HTERT RPE-1 (cell line): ENCODE data around the gene AHDC1.

ENCODE experiments used
- in situ Hi-C: fragments of 300-500 bp; cut with MboI; formaldehyde crosslinking; loops from 4 replicates; pipeline ENCODE4 v1.14.3; 2020; ENCODE audit warnings: low sequenced_read_pairs

The AHDC1 gene

DNA sequence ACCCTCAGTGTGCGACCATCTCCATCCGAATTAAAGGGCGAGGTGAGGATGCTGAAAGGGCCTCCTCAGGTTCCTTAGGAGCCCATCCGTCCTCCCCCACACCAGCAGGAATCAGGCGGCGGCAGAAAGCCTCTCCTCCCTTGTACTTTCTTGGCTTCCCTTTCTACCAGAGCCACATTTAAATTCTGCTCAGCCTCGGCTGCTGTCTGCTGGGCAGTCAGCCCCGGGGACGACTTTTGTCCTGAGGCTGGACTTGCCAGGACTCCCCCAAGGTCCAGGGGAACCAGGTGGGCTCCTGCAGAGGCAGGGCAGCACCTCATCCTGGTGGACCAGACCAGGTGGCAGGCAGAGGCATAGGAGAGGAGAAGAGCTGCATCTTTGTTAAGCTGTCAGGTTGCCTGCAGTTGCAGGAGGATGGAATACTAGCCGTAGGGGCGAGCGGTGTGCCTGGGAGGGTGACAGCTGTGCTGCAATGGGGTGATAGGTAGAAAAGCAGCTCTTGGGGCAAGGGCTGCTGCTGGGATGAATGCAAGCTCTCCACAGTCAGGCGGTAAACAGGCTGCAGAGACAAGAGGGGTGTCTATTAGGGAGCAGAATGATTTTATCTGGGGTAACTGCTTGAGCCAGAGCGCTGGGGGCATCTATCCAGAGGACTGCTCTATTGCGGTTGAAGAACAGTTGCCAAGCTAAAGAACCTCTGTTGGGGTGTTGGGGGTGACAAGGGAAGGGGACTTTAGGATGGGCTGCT lies 67.8 kb downstream of the AHDC1 start:
- in situ Hi-C loops: no loop called here

DNA sequence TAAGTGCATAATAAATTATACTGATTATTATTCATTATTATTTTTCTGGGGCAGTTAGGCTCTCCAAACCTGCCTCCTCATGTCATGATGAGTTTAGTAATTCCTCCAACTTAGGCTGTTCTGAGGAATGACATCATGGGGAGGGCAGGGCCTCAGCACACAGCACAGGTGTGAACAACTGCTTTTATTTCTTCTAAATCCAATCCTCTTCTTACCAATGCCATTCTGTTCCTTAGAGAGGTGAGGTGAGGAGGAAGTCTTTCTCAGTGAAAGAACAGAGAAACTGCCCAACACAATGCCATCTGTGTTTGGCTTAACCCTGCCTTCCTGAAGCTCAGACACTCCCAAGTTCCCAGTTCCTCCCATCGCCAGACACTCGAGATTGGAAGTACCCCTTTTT lies 68.6 kb downstream of the AHDC1 start:
- in situ Hi-C loops: no loop called here

DNA sequence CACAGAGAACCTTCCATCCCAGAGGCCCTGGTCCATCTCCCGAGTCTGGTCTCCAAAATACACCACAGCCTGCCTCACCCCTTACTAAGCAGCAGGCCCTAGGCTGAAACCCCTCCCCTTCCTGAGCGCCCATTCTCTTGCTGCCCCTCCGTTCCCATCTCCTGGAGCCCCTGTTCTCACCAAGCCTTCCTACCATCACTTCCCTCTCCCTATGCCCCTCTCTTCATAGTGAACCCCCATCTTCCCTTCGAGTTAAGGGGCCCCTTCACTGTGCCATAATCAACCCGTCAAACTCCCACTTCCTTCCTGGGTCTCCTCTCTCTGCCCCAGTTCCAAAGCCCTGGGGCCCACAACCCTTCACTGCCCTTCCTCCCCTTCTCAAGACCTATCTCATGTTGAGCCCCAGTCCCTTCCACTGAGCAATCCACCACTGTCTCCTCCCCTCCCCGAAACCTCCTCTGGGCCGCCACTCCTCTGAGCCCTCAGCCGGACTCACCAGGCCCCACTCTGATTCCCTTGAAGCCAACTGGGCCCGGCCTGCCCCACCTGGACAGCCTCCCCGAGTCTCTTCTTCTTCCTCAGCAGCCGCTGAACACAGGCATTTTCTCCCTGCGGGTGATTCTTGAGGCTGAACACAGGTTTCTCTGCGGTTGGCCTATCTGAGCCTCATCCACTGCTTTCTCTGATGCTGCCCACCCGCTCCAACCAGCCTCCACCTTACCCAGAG lies 71.8 kb downstream of the AHDC1 start:
- in situ Hi-C loops: no loop called here

DNA sequence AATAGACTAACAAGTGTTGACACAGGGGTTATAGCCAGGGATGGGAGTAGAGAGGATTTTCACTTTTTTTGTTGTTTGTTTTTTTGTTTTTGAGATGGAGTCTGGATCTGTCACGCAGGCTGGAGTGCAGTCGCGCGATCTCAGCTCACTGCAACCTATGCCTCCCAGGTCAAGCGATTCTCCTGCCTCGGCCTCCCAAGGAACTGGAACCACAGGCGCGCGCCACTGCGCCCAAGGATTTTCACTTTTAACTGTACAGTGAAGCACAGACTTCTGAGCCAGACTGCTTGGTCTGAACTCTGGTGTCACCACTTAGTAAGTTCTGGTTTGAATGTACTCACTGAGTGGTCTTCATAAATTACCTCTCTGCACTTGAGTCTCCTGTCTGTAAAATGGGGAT lies 73.8 kb downstream of the AHDC1 start:
- in situ Hi-C loops: no loop called here

DNA sequence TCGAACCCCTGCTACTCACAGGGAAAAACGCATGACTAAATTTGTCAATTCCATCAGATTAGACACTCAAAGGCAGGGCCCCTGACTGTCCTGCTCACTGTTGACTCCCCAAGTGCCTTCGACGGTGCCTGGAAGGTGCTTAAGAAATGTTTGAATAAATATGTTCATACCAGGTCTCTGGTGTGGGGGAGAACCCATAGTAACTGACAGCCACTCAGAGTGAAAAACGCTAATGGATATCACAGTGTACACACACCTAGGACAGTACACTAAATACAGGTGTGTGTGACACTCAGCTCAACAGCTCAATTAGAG lies 74.3 kb downstream of the AHDC1 start:
- in situ Hi-C loops: no loop called here

DNA sequence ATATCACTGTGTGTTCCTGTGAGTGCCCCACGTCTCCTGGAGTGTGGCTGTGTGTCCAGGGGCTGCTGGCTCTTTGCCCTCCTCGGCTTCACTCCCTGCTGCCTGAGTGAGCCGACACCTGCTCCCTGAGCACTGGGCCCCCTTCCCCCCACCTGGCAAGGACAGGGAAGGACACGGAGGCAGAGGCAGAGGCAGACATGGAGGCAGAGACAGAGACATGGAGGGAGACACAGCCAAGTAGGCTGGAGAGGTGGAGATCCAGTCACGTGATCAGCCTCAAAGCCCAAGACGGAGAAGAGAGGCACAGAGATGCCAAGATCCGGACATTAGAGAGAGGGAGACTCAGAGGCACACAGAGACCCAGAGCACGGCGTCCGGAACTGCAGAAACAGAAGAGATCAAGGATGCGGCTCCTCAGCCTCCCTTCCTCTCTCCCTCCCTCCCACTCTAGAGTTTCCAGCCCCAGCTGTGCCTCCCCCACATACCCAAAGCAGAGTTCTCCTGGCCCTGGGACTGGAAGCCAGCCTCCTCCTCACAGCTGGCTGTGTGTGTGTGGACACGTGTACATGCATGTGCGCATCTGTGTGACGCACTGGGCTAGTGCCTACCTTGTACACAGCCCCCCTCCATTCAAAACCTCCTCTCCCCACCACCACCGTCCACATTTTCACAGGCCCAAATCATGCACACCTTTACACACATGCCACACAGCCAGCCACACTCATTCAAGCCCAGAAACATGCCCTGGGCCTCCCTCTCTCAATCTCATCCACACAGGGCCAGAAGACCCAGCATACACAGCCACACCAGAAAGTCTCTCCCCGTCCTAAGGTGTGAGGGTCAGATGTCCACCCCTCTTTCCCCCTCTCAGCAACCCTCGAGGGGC lies 74.9 kb downstream of the AHDC1 start:
- in situ Hi-C loops: no loop called here

DNA sequence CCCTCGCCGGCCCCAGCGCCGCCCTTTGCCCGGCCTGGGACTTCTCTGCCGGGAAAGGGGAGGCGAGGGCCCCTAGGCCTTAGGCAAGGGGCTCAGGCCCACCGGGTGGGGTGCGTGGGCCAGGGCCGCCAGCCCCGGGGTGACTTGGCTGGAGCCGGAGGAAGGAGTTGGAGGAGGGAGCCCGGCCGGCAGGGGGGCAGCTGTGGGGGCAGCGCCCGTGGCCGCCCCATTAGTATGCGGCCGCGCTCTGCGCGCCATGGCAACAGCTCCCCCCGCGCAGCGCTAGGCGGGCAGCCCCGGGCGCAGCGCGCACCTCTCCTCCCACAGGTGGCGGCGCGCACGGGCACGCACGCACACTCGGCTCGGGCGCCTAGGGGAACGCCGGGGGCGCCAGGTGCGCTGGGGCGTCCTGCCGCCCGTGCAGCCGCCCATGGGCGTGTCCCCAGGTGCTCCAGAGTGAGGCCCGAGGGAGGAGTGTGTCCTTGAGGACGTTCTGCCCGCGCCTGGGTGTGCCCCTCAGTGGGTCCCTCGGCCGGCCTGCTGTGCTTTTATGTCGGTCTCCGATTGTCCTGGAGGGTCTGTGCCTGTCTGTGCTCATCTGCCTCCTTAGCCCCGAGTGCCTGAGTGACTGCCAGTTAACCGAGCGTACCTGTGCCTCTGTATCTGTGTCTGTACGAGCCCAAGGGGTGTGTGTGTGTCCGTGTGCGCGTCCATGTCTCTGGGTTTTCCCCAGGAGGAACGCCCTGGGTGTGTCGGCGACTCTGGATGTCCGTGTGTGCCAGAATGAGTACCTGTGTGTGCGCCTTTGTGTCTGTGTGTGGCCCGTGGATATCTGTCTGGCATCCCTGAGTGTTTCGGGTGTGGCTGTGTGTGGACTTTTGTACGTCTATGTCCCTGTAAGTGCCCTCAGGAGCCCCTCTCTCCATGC lies 75.8 kb downstream of the AHDC1 start:
- in situ Hi-C loops: no loop called here

DNA sequence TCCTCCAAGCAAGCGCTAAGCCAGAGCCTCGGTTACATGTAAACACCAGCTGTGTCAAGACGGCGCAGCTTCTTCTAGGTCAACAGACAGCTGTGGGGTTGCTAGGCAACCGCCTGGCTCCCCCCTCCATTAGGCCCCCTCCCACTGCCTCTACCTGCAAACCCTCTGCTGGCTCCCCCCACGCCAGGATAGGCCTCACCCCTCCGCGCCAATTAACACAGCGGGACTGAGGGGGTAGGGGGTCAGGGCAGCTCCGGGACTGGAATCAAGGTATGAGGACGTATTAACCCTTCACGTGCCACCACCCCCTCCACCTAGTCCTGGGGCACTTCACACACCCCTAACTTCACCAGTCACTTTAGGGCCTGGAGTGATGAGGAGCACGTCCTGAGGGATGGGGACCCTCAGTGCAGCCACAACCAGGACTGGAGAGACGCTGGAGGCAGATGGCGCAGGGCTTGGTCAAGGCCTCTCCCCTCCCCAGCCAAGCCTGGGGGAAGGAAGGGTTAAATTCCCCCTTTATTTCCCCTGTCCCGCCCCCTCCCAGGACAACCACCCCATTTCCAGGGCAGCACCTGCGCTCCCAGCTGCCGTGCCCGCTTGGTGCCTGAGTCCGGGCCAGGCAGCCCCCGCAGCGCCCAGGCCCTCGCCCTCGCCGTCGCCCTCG lies 76.6 kb downstream of the AHDC1 start:
- in situ Hi-C loops: no loop called here

DNA sequence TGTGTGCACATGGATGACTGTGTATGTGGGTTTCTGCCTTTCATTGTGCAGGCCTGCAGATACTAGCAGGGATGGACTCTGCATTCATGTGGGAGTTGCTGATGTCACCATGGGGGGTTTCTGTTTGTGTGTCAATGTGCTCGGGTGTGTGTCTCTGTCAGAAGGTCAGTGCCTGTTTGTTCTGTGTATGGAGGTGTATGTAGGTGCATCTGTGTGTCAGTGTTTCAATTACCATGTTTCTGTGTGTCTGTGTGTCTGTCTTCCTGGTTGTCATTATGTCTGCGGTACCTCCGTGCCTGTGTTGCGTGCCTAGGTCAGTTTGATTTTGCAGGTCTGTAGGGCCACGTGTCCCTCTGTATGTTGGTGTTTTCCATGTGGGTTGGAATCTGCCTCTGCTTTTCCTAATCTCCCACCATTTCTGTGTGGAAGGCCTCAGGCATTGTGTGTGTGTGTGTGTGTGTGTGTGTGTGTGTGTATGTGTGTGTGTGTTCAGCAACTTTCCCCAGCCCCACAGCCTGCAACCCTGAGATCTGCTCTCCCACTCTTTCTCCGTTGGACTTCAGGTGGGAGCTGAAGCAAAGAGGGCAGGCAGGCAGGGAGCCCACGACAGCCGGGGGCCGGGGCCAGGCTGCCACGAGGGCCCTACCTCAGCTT lies 77.2 kb downstream of the AHDC1 start:
- in situ Hi-C loops: no loop called here

DNA sequence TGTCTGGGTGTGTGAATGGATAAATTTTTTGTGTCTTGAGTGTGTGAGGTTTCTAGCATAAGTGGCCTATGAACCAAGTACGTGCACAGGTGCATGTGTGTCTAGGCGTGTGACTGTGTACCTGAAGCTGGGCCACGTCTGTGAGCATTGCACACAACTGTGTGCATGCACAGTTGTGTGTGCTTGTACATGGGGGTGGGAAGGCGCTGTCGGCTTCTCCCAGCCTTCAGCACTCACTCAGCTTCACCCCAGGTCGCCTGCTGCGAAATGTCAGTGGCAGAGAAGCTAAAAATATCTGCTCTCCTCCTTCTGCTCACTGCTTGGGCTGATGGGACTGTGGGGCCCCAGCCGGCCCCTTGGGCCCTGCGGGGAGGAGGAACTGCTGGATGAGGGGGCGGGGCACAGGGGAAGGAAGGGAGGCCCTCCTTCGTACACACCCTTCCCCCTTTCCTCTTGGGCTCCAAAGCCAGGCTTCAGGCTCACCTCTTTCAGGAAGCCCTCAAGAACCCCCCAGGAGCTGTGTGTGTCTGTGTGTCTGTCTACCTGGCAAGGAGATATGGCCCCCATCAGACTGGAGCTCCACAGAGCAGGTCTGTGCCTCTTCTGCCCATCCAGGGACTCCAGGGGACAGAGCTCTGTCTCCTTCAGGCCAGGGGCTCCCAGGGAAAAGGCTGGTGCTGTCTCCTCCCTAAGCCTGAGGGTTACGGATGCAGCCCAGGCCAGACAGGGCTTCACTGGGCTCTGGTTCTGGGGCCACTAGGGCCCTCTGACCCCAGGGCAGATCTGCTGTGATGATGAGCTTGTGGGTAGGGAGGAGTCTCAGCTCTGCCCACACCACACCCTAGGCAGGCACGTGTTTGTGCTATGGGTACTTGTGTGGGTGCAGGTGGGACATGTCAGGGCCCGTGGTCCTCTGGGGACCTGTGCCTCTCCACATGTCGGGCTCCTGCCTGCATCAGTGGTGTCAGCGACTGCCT lies 78.4 kb downstream of the AHDC1 start:
- in situ Hi-C loops: no loop called here

DNA sequence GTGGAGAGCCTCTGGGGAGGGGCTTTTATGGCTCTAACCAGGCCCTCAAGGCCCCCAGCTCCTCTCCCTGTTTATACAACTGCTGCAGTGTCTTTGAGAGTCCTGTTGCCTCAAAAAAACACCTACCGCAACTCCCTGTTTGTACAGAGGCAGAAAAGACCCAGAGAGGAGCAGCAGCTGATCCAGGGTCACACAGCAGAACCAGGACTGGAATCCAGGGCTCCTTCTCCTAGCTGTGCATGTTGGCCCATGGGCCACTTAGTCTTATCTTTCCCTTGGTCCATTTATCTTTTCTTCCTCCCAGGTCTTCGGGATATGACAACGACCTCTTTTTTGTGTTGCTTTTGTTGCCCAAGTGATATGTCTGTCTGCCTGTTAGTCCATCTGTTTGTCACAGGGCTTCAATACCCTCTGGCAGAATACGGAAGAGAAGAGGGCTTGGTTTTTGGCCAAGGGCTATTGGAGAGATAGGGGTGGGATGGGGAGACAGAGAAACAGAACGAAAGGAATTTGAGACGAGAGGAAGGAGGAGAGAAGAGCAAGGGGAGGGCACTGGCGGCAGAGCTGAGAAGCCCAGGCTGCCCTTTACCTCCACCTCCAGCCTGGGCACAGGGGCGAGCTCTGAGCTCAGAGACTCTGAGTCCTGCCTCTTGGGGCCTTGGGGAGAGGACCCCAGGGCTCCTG lies 80.5 kb downstream of the AHDC1 start:
- in situ Hi-C loops: no loop called here

DNA sequence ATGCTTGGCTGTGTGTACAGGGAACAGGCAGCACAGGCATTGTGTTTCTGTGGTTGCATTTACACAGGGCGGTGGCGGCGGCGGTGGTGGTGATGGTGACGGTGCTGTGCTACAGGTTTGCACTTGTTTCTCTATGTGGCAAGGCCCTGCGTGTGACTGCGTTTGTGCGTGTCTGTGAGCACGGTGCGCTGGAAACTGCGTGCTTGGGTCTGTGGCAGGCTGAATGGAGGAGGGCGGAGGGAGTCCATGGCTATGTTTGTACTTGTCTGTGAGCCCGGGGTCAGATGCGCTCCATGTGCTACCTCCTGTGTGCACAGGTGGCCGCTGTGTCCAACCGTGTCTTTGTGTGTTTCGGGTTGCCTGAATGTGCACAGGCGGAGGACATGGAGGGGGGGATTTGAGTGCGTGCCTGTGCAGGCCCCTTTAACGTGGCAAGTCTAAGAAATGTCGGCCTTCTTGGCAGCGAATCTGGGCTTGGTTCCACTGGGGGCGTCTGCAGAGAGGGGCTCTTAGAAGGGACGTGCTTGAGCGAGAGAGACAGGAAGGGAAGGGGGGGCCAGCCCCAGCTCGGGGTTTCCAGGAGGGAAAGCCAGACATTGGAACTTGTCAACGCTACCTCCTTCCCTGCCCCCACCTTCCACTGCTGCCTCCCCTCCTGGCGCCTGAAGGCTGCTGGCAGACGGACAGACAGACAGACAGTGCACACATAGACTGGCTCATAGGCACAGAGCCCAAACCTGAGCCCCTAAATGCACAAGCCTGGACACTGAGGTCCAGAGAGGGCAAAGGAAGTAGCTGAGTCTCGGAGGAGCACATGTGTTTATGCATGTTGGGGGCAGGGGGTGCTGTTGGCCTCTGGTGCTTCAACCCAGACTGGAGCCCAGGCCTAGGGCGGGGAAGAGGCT lies 81.3 kb downstream of the AHDC1 start:
- in situ Hi-C loops: no loop called here

DNA sequence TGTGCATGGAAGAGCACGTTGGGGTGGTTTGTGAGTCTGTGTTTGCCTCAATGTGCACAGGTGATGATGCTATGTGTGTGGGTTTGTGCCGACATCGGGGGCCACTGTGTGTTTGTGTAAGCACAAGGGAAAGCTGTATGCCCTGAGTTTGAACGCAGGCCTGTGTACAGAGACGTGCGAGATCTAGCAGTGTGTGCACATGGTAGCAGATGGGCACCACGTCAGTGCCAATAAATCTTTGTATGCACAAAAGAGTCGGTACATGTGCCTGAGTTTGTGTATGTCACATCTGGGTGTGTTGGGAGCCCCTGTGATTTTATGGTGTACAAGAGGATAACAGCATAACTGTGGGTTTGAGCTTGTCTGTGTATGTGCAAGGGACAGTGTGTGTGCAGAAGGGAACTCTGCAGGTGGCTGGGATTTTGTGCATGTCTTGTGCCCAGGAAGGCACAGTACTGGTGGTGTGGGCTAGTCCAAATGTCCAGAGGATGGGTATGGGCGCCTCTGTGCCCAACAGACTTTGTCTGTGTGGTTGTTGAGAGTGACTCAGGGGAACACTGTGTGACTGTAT lies 82.0 kb downstream of the AHDC1 start:
- in situ Hi-C loops: no loop called here

DNA sequence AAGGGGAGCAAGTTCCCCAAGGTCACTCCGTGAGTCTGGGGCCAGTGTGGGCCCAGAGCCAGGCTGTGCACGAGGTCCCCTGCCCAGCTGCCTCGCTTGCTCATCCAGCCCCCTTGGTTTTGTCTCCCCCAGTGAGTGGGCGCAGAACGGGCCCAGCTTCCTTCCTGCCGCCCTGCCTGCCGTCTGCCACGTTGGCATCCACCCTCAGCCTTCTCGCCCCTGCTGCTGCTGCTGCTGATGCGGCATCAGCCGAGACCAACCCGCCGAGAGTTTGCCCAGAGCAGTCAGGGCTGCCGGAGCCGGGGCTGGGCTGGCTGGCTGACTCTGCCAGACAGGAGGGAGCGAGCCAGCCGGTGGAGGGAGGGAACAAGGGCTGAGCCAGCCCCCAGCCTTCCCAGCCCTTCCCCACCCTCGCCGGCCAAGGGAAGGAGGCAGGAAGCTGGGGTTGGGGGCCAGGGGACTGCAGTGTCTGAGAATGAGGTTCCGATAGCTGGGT lies 82.6 kb downstream of the AHDC1 start:
- in situ Hi-C loops: no loop called here

DNA sequence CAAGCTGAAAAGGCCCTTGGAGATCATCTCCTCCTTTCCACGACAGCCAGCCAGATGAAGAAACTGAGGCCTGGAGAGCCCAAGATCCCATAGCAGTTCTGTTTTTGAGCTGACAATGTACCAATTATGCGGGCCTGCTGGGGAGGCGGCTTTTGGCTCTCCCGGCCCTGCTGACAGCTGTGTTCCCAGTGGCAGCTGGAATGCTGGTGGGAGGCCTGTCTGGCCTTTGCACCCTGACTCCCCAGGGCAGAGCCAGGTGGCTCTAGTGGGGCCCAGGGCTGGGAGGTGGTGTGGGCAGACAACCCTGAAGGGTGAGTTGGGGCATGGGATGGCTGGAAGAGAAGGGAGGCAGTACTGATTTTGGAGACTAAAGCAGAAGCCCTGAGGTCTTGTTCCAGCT lies 83.3 kb downstream of the AHDC1 start:
- in situ Hi-C loops: no loop called here
